NCI-H128 (cell line): ENCODE data around the gene CPEB2.

Experiments
- DNase-seq: peaks from one replicate; lab custom pipeline; 2025; ENCODE audit not compliant: unreplicated experiment; lab: John Stamatoyannopoulos, UW

Gene CPEB2

DNA sequence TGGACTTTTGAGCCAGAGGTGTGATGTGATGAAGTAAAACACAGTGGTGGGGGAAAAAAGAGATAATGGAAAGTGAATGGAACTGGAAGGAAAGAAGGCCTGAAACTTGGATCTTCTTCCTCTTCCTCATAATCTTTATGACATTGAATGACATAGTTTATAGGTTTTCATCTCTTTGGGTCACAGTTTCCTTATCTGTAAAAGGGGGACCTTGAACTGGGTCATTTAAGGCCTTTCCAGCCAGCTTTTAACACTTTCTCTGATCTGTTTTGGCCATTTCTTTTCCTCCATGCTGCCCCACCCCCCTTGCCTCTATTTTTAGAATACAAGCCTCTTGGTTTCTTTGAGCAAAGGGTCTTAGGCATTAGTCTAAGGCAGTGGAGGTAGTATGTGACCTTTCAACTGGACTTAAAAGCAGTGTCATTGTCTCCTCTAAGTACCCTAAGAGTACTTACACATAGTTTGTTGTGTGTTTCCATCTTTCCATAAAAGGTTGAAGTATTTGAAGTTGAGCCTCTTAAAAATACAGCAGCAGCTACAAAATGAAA, 7.8 kb downstream of the CPEB2 start:
- DNase-seq: no peak

DNA sequence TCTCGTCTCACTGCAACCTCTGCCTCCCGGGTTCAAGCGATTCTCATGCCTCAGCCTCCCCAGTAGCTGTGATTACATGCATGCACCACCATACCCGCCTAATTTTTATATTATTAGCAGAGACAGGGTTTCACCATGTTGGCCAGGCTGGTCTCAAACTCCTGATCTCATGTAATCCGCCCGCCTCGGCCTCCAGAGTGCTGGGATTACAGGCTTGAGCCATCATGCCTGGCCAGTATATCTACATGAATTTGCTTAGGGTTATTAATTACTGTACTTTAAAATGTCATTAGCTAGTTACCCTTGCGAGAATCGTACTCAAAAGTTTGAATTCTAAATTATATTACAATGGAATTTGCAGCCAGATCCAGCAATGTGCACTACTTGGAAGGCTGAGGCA, 8.9 kb downstream of the CPEB2 start:
- DNase-seq: no peak

DNA sequence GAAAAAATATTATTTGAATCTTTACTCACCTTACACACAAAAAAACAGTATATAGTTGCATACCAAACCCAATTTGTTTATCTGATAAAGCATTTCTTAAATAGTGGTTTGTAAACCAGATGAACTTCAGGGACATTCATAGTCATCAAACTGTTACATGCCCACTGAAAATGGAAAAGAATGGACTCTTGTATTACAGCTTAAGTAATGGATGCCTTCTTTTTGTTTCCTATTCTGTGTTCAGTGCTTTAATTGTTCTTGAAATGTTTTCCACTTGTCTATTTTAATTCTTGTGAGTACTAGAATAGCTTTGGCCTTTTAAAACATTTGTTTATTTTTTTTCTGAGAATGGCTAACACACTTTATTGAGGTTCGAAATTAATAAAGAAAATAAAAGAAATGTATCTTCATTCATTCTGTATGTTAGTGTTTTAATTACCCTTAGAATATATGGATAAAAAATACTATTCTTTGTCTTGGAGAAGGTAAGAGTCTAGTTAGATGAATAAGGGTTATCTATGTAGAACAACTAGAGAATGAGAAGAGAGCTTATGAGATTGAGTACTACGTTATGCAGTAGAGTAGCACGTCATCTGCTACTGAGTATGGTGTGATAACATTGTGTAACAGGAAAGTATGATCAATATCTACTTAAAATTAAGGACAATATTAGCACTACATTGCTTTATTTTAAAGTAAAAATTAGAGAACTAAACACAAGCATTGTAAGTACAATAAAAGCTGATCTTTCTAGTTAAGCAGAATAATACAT, 9.9 kb downstream of the CPEB2 start:
- no peak for DNase-seq

DNA sequence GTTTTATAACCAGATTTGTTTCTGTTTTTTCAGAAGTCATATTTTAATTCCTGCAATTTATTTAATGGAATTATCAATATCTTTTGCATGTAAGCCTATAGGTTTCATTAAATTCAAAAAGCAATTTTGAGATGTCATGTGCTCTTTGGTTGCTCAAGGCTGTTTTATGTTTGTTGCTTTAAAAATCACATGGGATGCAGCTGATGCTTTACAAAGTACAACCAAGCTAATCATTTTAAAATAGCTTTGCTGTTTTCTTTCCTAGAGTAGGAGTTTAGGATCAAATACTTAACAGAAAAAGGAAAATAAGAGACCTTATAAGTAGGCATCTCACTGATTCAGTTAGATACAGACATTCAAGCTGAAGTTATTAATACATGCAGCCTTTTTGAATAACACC, 11.3 kb downstream of the CPEB2 start:
- DNase-seq: no peak

DNA sequence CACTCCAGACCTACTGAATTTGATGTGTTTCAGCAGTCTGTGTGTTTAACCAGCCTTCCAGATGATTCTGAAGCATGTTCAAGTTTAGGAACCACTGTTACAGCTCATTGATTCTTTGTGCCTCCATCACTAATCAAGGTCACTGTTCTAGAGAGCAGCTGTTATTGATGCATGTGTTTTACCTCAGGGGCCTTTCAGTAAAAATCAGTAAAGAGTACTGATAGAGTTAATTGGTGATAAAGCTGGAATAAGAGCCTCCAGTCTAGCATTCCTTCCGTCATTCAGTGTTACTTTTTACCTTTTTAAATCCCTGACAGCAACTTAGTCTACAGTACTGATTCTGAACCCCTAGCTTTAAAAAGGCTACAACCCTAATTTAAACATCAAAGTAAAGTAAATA, 12.9 kb downstream of the CPEB2 start:
- DNase-seq: no peak

DNA sequence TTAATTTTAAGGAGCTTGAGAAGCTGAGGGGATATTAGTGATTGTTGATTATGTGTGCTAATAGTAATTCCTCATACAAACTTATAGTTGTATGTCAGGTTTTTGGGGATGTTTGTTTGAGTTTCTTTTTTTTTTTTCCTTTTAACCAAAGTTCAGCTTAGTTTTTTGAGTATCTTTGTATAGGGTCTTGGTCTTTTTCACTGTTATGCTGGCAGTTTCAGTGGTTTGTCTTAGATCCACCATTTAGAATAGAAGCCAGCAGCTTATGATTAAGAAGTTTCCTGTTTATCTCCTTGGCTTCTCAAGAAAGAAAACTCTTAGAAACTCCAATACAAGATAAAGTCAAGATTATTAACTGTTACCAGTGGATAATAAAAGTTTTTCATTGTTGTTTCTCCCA, 16.1 kb downstream of the CPEB2 start:
- no peak for DNase-seq

DNA sequence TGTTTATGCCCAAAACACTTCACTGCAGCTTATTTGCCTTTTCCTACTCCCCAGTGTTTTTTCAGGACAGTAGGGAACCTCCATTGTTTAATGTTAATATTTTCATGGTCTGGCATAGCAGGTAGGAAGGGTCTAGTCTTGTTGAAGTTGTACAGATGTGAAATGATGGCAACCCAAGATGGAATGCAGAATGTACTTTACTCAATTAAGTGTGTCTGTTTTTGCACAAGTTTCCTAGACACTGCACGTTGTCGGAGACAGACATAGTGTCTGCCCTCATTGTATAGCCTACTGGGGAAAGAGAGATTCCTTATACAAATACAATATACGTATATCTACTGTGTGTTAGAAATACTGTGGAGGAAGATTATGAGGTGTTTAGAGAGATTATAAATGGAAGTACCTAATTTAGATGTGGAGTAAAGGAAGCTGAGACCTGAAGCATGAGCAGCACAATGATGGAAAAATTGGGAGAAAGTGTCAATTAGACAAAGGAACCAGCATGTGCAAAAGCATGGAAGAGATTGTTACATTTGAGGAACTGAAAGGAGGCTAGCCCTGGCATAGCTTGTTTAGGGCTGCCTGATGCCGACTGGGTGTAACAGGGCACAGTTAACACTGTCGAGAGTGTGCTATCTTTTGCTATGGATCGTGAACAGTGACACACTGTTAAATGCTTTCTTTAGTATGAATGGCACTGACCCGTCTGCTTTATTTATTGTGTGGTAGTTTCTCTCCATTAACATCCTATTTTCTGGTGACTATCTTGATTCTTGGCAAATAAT, 18.4 kb downstream of the CPEB2 start:
- no peak for DNase-seq

DNA sequence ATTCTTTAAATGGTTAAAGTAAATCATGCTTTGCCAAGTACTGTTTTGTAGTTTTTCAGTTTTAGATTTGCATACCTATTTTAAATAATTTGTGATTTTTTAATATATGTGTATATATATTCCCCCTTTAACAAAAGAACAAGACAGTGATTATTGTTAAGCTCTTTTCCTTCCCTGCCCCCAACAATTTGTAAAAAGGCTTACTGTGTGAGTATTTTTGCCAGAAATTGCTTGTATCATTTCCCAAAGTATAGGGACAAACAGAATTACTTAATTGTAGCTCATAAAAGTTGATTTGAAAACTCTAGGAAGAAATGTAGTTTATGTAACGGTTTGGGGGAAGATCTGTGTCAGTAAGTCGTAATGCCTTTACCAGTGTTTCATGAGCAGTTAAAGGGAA, 19.0 kb downstream of the CPEB2 start:
- DNase-seq: no peak

DNA sequence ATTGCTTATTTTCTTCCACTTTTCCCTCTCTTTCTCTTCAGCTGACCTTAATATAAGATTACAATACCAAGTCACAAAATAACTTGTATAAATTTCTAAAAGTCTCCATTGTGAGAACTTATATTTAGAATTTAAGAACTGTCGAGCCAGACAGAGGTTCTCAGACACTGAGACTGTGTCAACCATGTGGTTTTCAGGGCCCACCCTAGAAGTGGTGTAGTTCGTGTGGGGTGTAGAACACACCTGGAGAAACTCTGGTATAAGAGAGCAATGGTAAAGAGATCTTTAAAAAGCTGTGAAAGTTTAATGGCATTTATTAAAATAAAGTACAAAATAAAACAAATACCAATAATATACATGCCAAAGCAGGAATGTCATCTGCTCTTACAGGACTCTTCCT, 19.7 kb downstream of the CPEB2 start:
- DNase-seq: no peak

DNA sequence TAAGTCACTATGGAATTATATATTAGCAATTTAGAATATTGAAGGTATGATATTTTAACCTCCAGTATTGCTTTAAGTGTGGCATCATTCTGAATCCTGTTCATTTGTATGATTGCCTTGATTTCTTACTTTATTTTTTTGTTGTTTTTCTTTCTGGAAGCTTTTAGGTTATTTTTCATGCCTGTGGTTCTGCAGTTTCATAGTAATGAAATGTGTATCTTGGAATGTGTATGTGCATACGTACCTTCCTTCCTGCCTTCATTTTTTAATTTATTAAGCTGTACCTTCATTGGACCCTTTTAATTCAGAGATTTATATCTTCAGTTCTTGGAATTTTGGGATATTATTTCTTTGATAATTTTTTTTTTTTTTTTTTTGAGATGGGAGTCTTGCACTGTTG, 22.1 kb downstream of the CPEB2 start:
- no peak for DNase-seq

DNA sequence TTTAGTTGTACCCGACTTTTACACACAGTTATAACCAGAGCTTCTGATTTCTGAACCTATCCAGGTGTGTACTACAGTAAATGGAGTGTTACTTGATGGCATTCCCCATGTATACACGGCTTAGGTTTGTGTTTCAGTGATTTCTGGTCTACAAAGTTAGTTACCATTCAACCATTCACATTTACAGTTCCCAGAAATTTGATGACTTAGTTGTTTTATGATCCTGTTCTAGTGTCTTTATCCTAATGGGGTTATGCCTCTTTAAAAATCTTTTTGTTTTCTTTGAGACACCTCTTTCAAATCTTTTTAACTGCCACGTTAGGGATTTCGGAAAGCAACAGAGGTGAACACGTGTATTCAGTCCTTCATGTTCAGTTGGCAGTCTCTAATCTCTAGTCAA, 23.4 kb downstream of the CPEB2 start:
- no peak for DNase-seq

DNA sequence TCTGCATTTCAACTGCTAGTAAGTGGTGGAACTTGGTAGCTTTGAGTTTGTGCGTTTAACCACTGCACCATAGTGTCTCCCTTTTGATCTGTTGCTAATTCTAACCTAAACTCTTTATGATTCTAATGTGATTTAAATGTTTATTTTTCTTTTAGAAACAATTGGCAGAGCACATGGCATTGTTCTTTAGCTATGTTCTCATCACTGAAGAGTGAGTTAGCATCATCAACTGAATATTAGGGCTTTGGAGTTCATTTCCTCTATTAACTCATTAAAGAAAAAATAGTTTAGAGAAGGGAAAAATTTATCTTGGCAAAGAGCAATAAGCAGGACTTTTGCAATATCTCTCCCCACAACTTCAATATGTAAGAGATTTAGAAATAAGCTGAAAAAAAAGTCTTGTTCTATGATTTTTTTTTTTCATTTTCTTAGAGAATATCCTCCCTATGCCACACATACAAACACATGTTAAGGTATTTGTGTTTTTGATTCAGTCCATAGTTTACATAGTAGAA, 25.7 kb downstream of the CPEB2 start:
- no peak for DNase-seq

DNA sequence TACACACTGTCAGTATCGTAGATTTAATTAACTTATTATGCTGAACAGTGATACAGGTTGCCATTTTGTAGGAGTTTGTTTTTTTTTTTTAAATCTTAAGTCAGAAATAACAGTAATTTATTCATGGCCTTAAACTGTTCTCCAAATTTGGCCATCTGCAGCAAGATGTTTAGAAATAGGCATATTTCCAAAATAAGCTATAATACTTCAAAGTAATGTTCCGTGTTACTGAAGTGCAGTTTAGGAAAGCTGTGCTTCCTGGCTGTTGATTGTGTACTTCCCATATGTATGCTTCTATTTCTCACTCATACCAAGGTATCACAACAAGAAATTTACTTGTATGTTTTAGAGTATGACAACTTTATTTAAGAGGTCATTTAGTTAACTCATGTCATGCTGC, 28.9 kb downstream of the CPEB2 start:
- no peak for DNase-seq

DNA sequence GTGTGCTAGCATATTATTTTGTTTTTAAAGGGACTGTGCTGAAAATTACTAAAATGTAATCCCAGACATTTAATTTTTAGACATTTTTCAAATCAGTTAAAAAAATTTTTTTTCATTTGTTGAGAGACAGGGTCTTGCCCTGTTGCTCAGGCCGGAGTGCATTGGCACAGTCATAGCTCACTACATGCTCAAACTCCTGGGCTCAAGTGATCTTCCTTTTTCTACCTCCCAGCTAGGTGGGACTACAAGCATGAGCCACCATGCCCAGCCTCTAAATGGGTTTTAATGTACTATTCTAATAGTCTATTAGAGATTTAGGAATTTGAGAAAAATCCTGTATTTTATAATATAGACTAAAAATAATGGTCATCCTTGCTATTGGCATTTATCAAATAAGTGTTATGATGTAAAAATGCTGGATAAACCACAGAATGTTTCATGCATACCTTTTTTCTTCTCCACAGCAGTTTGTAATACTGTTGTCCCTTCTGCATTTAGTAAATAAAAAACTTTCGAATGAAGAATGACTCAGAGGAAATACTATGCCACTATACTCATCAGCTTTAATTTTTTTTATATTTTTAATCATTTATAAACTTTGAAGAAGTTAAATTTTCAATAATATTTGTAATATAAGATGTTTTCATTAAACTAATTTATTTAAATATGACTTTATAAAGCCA, 29.9 kb downstream of the CPEB2 start:
- DNase-seq: no peak

DNA sequence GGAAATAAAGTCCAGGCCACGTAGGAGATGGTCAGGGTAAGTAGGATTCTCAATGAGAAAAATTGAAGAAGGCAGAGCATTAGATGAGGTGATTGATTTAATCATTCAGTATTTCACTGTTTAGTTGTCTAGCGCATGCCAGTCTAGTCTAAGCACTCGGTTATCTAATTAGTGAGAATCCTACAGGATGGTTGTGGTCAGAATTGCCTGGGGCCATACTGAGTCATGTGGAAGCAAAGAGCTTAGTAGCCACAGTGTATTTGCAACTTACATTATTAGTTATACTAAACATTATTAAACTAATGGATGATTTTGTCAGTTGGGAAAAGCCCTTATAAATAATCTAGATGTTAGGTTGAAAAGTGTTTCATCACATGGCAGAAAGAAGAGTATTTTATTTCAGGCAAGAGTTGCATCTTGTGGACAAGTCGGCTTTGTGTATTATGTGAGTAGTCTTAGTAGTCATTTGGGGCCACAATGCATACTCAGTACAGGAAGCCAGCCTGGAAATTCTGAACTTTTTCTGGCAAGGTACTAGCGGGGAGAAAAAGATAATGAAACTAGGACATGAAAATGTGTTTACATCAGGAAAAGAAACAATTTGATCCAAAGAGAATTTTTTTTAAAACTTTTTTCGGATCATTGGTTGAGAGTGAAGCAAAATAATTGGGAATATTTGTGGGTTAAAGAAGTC, 31.9 kb downstream of the CPEB2 start:
- no peak for DNase-seq

DNA sequence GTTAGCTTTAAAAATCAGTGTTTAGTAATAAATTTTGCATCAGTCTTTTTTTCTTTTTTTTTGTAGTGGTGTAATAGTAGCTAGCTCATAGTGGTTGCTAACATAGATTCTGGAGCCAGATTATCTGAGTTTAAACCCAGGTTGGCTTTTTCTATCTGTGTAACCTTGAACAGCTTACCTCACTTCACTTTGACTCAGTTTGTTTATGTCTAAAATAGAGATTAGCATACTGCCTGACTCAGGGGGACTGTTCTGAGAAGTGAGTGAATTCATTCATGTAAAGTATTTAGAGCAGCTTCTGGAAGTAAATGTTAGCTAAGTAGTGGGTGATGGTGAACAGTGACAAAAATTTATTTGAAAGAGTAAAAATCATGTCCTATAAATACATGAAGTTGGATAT, 32.9 kb downstream of the CPEB2 start:
- no peak for DNase-seq

DNA sequence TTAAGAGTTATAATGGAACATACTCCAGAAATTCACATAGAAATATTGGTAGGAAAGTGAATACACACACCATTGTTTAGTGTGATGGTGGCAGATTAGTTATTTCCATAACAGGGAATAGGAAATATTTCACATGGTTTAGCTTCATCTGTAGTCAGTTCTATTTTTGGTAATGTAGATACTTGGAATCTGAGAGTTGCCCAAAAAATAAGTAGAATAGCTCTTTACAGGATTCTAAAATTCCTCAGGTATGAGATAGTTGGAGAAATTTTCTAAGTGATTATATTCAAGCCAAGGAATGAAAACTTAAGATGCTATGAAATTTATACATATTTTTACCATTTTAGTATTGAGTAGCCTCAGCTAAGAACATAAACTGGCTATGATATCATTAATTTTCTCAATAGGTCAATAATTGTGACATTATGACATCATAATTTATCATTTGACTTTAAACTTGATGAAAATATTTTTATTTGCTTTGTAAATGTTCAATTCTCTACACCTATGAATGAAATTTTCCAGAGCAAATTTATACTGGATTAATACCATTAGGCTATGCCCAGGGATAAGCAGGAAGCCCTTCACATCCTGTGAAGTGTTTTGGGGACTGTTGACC, 35.8 kb downstream of the CPEB2 start:
- DNase-seq: no peak

DNA sequence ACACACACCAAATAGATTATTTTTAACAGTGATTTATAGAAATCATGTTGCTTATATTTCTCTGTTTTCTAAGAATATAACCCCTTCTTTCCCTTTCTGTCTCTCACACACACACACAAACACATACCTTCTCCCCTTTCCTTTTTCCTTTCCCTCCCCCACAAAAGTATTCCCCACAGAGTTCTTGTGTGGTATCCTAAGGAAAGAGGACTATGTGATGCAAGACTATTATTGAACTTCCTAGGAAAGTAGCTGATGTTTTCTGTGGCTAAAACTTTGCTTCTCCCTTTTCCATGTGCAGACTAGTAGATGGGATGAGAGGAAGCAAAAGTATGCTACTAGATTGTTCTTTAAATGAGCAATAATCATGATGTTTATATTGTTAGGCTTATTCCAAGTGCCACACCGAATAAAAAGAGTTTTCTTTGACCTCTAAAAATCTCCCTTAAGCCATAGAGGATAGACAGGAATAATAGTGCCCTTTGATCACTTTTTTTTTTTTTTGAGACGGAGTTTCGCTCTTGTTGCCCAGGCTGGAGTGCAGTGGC, 38.7 kb downstream of the CPEB2 start:
- DNase-seq: no peak

DNA sequence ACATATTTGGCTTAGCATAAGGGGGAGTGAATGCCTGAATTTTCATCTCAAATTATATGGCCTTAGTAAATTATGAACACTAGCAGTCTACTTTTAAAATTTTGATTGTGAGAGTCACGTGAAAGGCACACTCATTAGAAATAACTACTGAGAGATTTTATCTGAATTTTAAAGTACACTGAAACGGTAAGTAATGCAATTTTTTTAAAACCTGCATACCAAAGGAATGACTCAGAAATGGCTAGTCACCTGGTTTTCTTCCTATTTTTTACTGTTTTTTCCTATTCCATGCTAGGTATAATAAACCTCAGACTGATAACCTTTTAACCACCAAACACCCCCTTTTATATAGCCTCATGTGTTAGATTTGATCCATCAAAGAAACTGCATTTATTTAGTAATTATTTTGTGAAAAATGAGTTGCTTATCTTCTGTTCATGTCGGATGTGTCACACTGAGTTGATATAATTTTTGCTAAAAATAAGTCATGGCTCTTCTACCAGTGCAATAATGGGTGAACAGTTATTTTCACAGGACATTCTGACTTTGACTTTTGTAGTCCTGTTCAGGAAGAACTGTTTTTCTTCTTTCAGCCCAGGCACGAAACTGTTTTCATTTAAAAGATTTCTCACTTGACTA, 40.4 kb downstream of the CPEB2 start:
- no peak for DNase-seq

DNA sequence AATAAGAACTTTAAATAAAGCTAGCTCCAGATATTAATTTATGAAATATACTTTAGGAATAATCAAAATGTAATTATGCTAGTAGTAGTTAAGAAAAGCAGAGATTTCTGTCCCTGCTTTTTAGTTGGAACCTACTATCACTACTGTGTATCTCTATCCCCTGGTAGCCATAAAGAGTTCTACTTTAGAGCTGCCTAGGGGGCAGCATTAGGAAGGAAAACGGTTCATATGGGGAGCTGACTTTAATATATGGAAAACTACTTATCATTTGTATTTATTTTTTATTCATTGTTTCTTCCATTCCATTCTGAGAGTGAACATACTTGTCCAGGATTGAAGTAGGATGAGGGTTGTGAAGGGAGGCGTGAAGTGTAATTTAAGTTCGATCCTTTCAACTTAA, 40.9 kb downstream of the CPEB2 start:
- DNase-seq: no peak
